Pancreas (tissue), 10 donors: ENCODE results near the gene ATG7. TPM values are rescaled to one million over a fixed set of nuclear protein-coding genes. Genes with fewer than 3 reads are reported as not detected.
"Not testable (repeated sequence)": the region's sequence is repeated elsewhere in the genome, so short reads cannot be mapped to it uniquely, and the experiment has no call there.

Experiments
- ATAC-seq, 4 donors: fragments of 200-7000 bp; cut with Tn5 transposase; one replicate each; pipeline versions ENCODE4 v1.8.0 to v1.9.1; 2020; ENCODE audit warnings: mild to moderate bottlenecking in 4 of 4, moderate library complexity in 4 of 4
- DNase-seq, 6 donors: peaks; one replicate each; pipeline ENCODE4 v3.0.0-alpha.2; 2020
- FAIRE-seq: peaks from 2 replicates; lab custom pipeline; 2012; peaks lifted over from hg19 to GRCh38; lab: Jason Lieb, UNC
- H3K27ac ChIP-seq, 4 donors: fragments of 200-600 bp; sonication (generic); 1 replicate in 3 of 4; 2 replicates in 1 of 4; pipeline versions ENCODE4 v1.5.0 to v1.8.0; 2020
- H3K27me3 ChIP-seq, 4 donors: fragments of 200-600 bp; one replicate each; pipeline ENCODE4 v1.8.0; 2021
- H3K36me3 ChIP-seq, 3 donors: fragments of 200-600 bp; sonication (generic) in 1 of 3; one replicate each; pipeline versions ENCODE4 v1.5.0 to v1.8.0; 2020 to 2021
- H3K4me1 ChIP-seq, 3 donors: fragments of 200-600 bp; one replicate each; pipeline ENCODE4 v1.8.0; 2021
- H3K4me3 ChIP-seq, 4 donors: fragments of 200-600 bp; sonication (generic) in 2 of 4; one replicate each; pipeline versions ENCODE4 v1.5.0 to v1.8.0; 2020 to 2021
- H3K9me3 ChIP-seq, 4 donors: fragments of 200-600 bp; one replicate each; pipeline ENCODE4 v1.8.0; 2021
- CTCF ChIP-seq, 4 donors: fragments of 200-600 bp; sonication (generic) in 3 of 4; IDR thresholded peaks; one replicate each; pipeline versions ENCODE4 v1.5.0 to v1.8.0; 2021; ENCODE audit warnings: antibody characterized with exemption in 4 of 4
- WGBS, 2 donors: extraction: QIAGEN DNeasy Blood & Tissue Kit; methylation state at CpG; one replicate each; pipeline ENCODE4 v1.1.7; 2013; 5-methylcytosine and 5-hydroxymethylcytosine counted together
- intact Hi-C, 3 donors: fragments of 100-400 bp; cut with DNase I; formaldehyde crosslinking; loops; one replicate each; pipeline versions ENCODE4 v1.11.1 to v1.14.2; 2022
- polyA plus RNA-seq, 2 donors: library from polyadenylated mRNA; stranded (reverse); fragments of 200-250 nt; gene quantifications; one replicate each; pipeline ENCODE4 v1.2.3, GENCODE V29; 2013
- total RNA-seq, 6 donors: library from RNA; stranded (reverse); fragmentation: NEBNext Ultra II Directional in 4 of 6; extraction: Animal tissue kit (Norgen Biotek cat#: 25700) in 4 of 6; gene quantifications; one replicate each; pipeline versions ENCODE4 v1.2.1 to v1.2.4, GENCODE V29; 2021 to 2023
- donor health status: healthy with polysubstance abuse.
- donor health status: DM: no; HTN: no; CAD: no; lungs with moderate emphysema.
- donor health status: DM: no; HTN: no; CAD: no.
- donor health status: control.
- donor health status: control.
- donor health status: Bipolar disorder and iron deficiency.
- donor health status: DM: yes; HTN: yes; CAD: no.
- donor health status: DM: no; HTN: no; CAD: no.
- donor health status: DM: no; HTN: no; CAD: no.
- donor health status: DM: yes; HTN: yes; CAD: no.

Gene ATG7
- total and polyA plus RNA-seq, 8 donors, result 5.1 to 28.0 (median 15.7) TPM

- intact Hi-C loops, result no loop called here
- H3K36me3 ChIP-seq, result no peaks in the 10 kb centered on the region
- WGBS, 2 donors, result 88 to 94% methylated on average over 1 of the region's 1 CpG
These were observed 129.2 kb downstream of the ATG7 start for GRCh38 chr3:11401434-11401833.

GRCh38 chr3:11405323-11405722 lies 133.1 kb downstream of the ATG7 start:
- no peak for DNase-seq
- WGBS, 2 donors, result 93 to 98% methylated on average over 2 of the region's 2 CpGs
- H3K4me3 ChIP-seq, result no peak overlapping the region
- TF ChIP-seq CTCF (IDR thresholded peaks at IDR 0.05), result no peak
- H3K27ac ChIP-seq, result no peak overlapping the region
- intact Hi-C loops, result no loop called here
- H3K9me3 ChIP-seq, result no peaks in the 10 kb centered on the region
- no peaks in the 10 kb centered on the region for H3K36me3 ChIP-seq
- no peaks in the 10 kb centered on the region for H3K4me1 ChIP-seq
- no peaks in the 10 kb centered on the region for H3K27me3 ChIP-seq
- ATAC-seq, result no peak
- no peak for FAIRE-seq

More at GRCh38 chr3:11401434-11401833, 129.2 kb downstream of the ATG7 start:
- H3K27ac ChIP-seq, result no peak overlapping the region
- TF ChIP-seq CTCF (IDR thresholded peaks at IDR 0.05), result no peak
- no peak for ATAC-seq
- FAIRE-seq, result no peak
- H3K27me3 ChIP-seq, result no peaks in the 10 kb centered on the region
- no peaks in the 10 kb centered on the region for H3K4me1 ChIP-seq
- DNase-seq, result no peak
- no peaks in the 10 kb centered on the region for H3K9me3 ChIP-seq
- H3K4me3 ChIP-seq, result no peak overlapping the region

GRCh38 chr3:11407644-11408043 lies 135.4 kb downstream of the ATG7 start:
- no peak for ATAC-seq
- DNase-seq, result no peak
- WGBS, 2 donors, result 92 to 95% methylated on average over 1 of the region's 1 CpG

GRCh38 chr3:11408324-11408859 lies 136.2 kb downstream of the ATG7 start:
- WGBS, 2 donors, result 98 to 99% methylated on average over 4 of the region's 4 CpGs
- H3K4me3 ChIP-seq, H3K9me3 ChIP-seq, H3K4me1 ChIP-seq, intact Hi-C loops, ATAC-seq, DNase-seq, H3K27ac ChIP-seq, H3K27me3 ChIP-seq, H3K36me3 ChIP-seq, FAIRE-seq: not testable (repeated sequence)

More at GRCh38 chr3:11407644-11408043, 135.4 kb downstream of the ATG7 start:
- Histone ChIP-seq H3K4me1 (no peaks in the 10 kb centered on the region), H3K4me3 (no peak overlapping the region), H3K27me3 (no peaks in the 10 kb centered on the region), H3K36me3 (no peaks in the 10 kb centered on the region), H3K27ac (no peak overlapping the region), H3K9me3 (no peaks in the 10 kb centered on the region)
- no peak for TF ChIP-seq CTCF (IDR thresholded peaks at IDR 0.05)
- no peak for FAIRE-seq
- intact Hi-C loops, result no loop called here

- no peaks in the 10 kb centered on the region for H3K36me3 ChIP-seq
- H3K4me3 ChIP-seq, result no peak overlapping the region
- no peaks in the 10 kb centered on the region for H3K4me1 ChIP-seq
- intact Hi-C loops, result no loop called here
- no peaks in the 10 kb centered on the region for H3K27me3 ChIP-seq
- FAIRE-seq (no peak), ATAC-seq (no peak), DNase-seq (no peak)
- no peaks in the 10 kb centered on the region for H3K9me3 ChIP-seq
- H3K27ac ChIP-seq, result no peak overlapping the region
- TF ChIP-seq CTCF (IDR thresholded peaks at IDR 0.05), result no peak
These were observed 138.4 kb downstream of the ATG7 start for GRCh38 chr3:11410564-11410963.
